Activated B cell treated with CpG ODN at 0.5 μM for 24 hours (primary cell): ENCODE results near the gene HDLBP. TPM values are rescaled to one million over a fixed set of nuclear protein-coding genes. Genes with fewer than 3 reads are reported as not detected.

Experiments used
- ATAC-seq: fragments of 200-7000 bp; cut with Tn5 transposase; one replicate; pipeline ENCODE4 v1.10.0; 2021; ENCODE audit warnings: low read depth, mild to moderate bottlenecking, moderate library complexity
- CTCF ChIA-PET: fragments of 350-600 bp; sonication (Branson Sonifier 250); formaldehyde crosslinking; loops from one replicate; lab custom pipeline; 2021; ENCODE audit warnings: antibody characterized with exemption; lab: Charles Lee
- POLR2A ChIA-PET: fragments of 350-600 bp; sonication (Branson Sonifier 250); formaldehyde crosslinking; loops from one replicate; lab custom pipeline; 2021; ENCODE audit warnings: antibody characterized with exemption; lab: Charles Lee
- DNase-seq: peaks from one replicate; pipeline ENCODE4 v3.0.0; 2022
- H3K27ac Mint-ChIP-seq: one replicate; pipeline ENCODE4 v1.8.0; 2020; ENCODE audit warnings: mixed read lengths
- H3K27me3 Mint-ChIP-seq: one replicate; pipeline ENCODE4 v1.8.0; 2021; ENCODE audit warnings: mixed read lengths
- H3K36me3 Mint-ChIP-seq: one replicate; pipeline ENCODE4 v1.8.0; 2021; ENCODE audit warnings: low read depth, mixed read lengths
- H3K4me1 Mint-ChIP-seq: one replicate; pipeline ENCODE4 v1.8.0; 2021; ENCODE audit warnings: mixed read lengths
- H3K4me3 Mint-ChIP-seq: one replicate; pipeline ENCODE4 v1.8.0; 2020; ENCODE audit warnings: mild to moderate bottlenecking, mixed read lengths
- H3K9me3 Mint-ChIP-seq: one replicate; pipeline ENCODE4 v1.8.0; 2020; ENCODE audit warnings: mixed read lengths
- CTCF ChIP-seq: fragments of 200-600 bp; IDR thresholded peaks from one replicate; pipeline ENCODE4 v1.8.0; 2022; ENCODE audit warnings: antibody characterized with exemption, mild to moderate bottlenecking
- intact Hi-C: fragments of 100-400 bp; cut with micrococcal nuclease; formaldehyde crosslinking; loops from one replicate; pipeline ENCODE4 v1.15.1; 2024
- total RNA-seq: library from RNA; stranded (reverse); gene quantifications from 2 replicates; pipeline ENCODE4 v1.2.3, GENCODE V29; 2022

Gene HDLBP
- total RNA-seq, 1 donor from 2014 or later: 168 TPM

- Mint-ChIP-seq H3K9me3 (no peaks in the 10 kb centered on the region), H3K27ac (no peak overlapping the region), H3K4me1 (no peaks in the 10 kb centered on the region), H3K27me3 (no peaks in the 10 kb centered on the region), H3K4me3 (no peak overlapping the region), H3K36me3 (peaks cover 39% of the 10 kb centered on the region)
- no peak for ATAC-seq
- no peak for DNase-seq
- intact Hi-C loops: no loop called here
- ChIA-PET POLR2A (no interaction called here), CTCF (no interaction called here)
- no peak for TF ChIP-seq CTCF
These were observed 90.5 kb downstream of the HDLBP start for GRCh38 chr2:241224851-241225438.

GRCh38 chr2:241224018-241224850 is 91.2 kb downstream of the HDLBP start:
- Mint-ChIP-seq H3K27ac (no peak overlapping the region), H3K36me3 (peaks cover 33% of the 10 kb centered on the region), H3K4me1 (peaks cover 1% of the 10 kb centered on the region), H3K4me3 (no peak overlapping the region), H3K9me3 (no peaks in the 10 kb centered on the region), H3K27me3 (no peaks in the 10 kb centered on the region)
- ATAC-seq (no peak), DNase-seq (no peak)
- POLR2A ChIA-PET: no interaction called here
- TF ChIP-seq CTCF: no peak
- CTCF ChIA-PET: no interaction called here
- intact Hi-C loops: no loop called here

GRCh38 chr2:241223211-241224017 is 92.1 kb downstream of the HDLBP start:
- Mint-ChIP-seq H3K27ac (no peak overlapping the region), H3K4me3 (no peak overlapping the region)
- POLR2A ChIA-PET: no interaction called here

GRCh38 chr2:241219856-241220356 is 95.6 kb downstream of the HDLBP start:
- intact Hi-C loops: loop anchor here (5.0 to 10.0 kb wide), 4 partner anchors 68 to 655 kb away; partner anchors contain the start of genes DUSP28, PPP1R7 and RNPEPL1
- H3K4me1 Mint-ChIP-seq: peaks cover 10% of the 10 kb centered on the region
- ChIA-PET POLR2A (interaction anchor here (0.7 kb wide), 1 partner anchor 22 kb away, joined by 7 read pairs; no protein-coding TSS in a partner anchor), CTCF (no interaction called here)
- H3K4me3 Mint-ChIP-seq: no peak overlapping the region
- H3K9me3 Mint-ChIP-seq: no peaks in the 10 kb centered on the region
- no peak for DNase-seq
- TF ChIP-seq CTCF: no peak
- no peaks in the 10 kb centered on the region for H3K27me3 Mint-ChIP-seq
- ATAC-seq: no peak
- H3K27ac Mint-ChIP-seq: no peak overlapping the region
- no peaks in the 10 kb centered on the region for H3K36me3 Mint-ChIP-seq

More at GRCh38 chr2:241223211-241224017, 92.1 kb downstream of the HDLBP start:
- Mint-ChIP-seq H3K9me3 (no peaks in the 10 kb centered on the region), H3K4me1 (peaks cover 9% of the 10 kb centered on the region), H3K27me3 (no peaks in the 10 kb centered on the region), H3K36me3 (peaks cover 26% of the 10 kb centered on the region)
- intact Hi-C loops: no loop called here
- TF ChIP-seq CTCF: no peak
- DNase-seq (no peak), ATAC-seq (no peak)
- CTCF ChIA-PET: no interaction called here
